SK-N-SH treated with all-trans-retinoic acid at 6 μM for 48 hours (cell line): ENCODE measurements around the gene PIK3CB.
"Not testable (repeated sequence)": the region's sequence is repeated elsewhere in the genome, so short reads cannot be mapped to it uniquely, and the experiment has no call there.

Source experiments
- ATAC-seq: fragments of 200-7000 bp; cut with Tn5 transposase; 3 replicates; pipeline ENCODE4 v1.9.1; 2020; ENCODE audit warnings: mild to moderate bottlenecking, moderate library complexity
- ARNTL ChIP-seq: fragments of 450-650 bp; formaldehyde crosslinking; IDR thresholded peaks from 2 replicates; pipeline ENCODE4 v1.5.0; 2020; ENCODE audit warnings: low read depth, mild to moderate bottlenecking, moderate library complexity, borderline replicate concordance
- BACH2 ChIP-seq: fragments of 250-450 bp; sonication (Bioruptor Pico); IDR thresholded peaks from 2 replicates; pipeline ENCODE4 v1.9.0; 2021; ENCODE audit warnings: mild to moderate bottlenecking, borderline replicate concordance
- CREB5 ChIP-seq: fragments of 250-450 bp; sonication (Bioruptor Pico); IDR thresholded peaks from 2 replicates; pipeline ENCODE4 v1.5.1; 2020; ENCODE audit warnings: low read depth, mild to moderate bottlenecking, moderate library complexity
- CSRNP3 ChIP-seq: fragments of 250-450 bp; sonication (Bioruptor Pico); IDR thresholded peaks from 2 replicates; pipeline ENCODE4 v1.5.1; 2021; ENCODE audit warnings: mild to moderate bottlenecking, moderate library complexity
- ESRRG ChIP-seq: fragments of 250-450 bp; sonication (Bioruptor Pico); IDR thresholded peaks from 2 replicates; pipeline ENCODE4 v1.6.1; 2021; ENCODE audit warnings: mild to moderate bottlenecking
- GLIS3 ChIP-seq: fragments of 250-450 bp; sonication (Bioruptor Pico); IDR thresholded peaks from 2 replicates; pipeline ENCODE4 v1.5.0; 2020; ENCODE audit warnings: mild to moderate bottlenecking, moderate library complexity
- ISL1 ChIP-seq: fragments of 250-450 bp; sonication (Bioruptor Pico); IDR thresholded peaks from 2 replicates; pipeline ENCODE4 v2.1.2; 2022; ENCODE audit warnings: mild to moderate bottlenecking, moderate library complexity
- OSR1 ChIP-seq: fragments of 250-450 bp; sonication (Bioruptor Pico); IDR thresholded peaks from 2 replicates; pipeline ENCODE4 v1.8.0; 2022; ENCODE audit warnings: moderate library complexity, mild to moderate bottlenecking, inconsistent platforms
- PATZ1 ChIP-seq: fragments of 250-450 bp; sonication (Bioruptor Pico); IDR thresholded peaks from 2 replicates; pipeline ENCODE4 v1.8.0; 2020; ENCODE audit warnings: mild to moderate bottlenecking, moderate library complexity, borderline replicate concordance
- POU6F1 ChIP-seq: fragments of 250-450 bp; sonication (Bioruptor Pico); IDR thresholded peaks from 2 replicates; pipeline ENCODE4 v1.8.0; 2021; ENCODE audit warnings: low read depth, mild to moderate bottlenecking, moderate library complexity, borderline replicate concordance
- PPARA ChIP-seq: fragments of 250-450 bp; sonication (Bioruptor Pico); IDR thresholded peaks from 2 replicates; pipeline ENCODE4 v1.5.0; 2020; ENCODE audit warnings: mild to moderate bottlenecking, borderline replicate concordance
- RARB ChIP-seq: fragments of 250-450 bp; sonication (Bioruptor Pico); IDR thresholded peaks from 2 replicates; pipeline ENCODE4 v1.8.0; 2021; ENCODE audit warnings: mild to moderate bottlenecking, moderate library complexity
- SNAI2 ChIP-seq: fragments of 250-450 bp; sonication (Bioruptor Pico); IDR thresholded peaks from 2 replicates; pipeline ENCODE4 v1.5.0; 2020; ENCODE audit warnings: mild to moderate bottlenecking, moderate library complexity
- TOX ChIP-seq: fragments of 250-450 bp; sonication (Bioruptor Pico); IDR thresholded peaks from 2 replicates; pipeline ENCODE4 v1.8.0; 2021; ENCODE audit warnings: mild to moderate bottlenecking, moderate library complexity, borderline replicate concordance
- TSHZ2 ChIP-seq: fragments of 250-450 bp; sonication (Bioruptor Pico); IDR thresholded peaks from 2 replicates; pipeline ENCODE4 v1.5.0; 2020; ENCODE audit warnings: mild to moderate bottlenecking, moderate library complexity
- ZC3H10 ChIP-seq: fragments of 250-450 bp; sonication (Bioruptor Pico); IDR thresholded peaks from 2 replicates; pipeline ENCODE4 v1.5.1; 2021; ENCODE audit warnings: mild to moderate bottlenecking, moderate library complexity
- ZFP3 ChIP-seq: fragments of 250-450 bp; sonication (Bioruptor Pico); IDR thresholded peaks from 2 replicates; pipeline ENCODE4 v1.5.0; 2020; ENCODE audit warnings: mild to moderate bottlenecking, moderate library complexity
- ZFP30 ChIP-seq: fragments of 450-650 bp; formaldehyde crosslinking; IDR thresholded peaks from 2 replicates; pipeline ENCODE4 v1.5.0; 2022; ENCODE audit warnings: mild to moderate bottlenecking, moderate library complexity
- ZNF565 ChIP-seq: fragments of 450-650 bp; formaldehyde crosslinking; conservative IDR thresholded peaks from 2 replicates; pipeline ENCODE4 v1.5.0; 2020; ENCODE audit warnings: low read depth, mild to moderate bottlenecking, moderate library complexity
- ZNF70 ChIP-seq: fragments of 450-650 bp; formaldehyde crosslinking; IDR thresholded peaks from 2 replicates; pipeline ENCODE4 v1.5.0; 2020; ENCODE audit warnings: mild to moderate bottlenecking, moderate library complexity
- ZNF8 ChIP-seq: fragments of 450-650 bp; formaldehyde crosslinking; IDR thresholded peaks from 2 replicates; pipeline ENCODE4 v1.5.0; 2020; ENCODE audit warnings: mild to moderate bottlenecking, moderate library complexity

Gene PIK3CB

GRCh38 chr3:138785951-138786350 is 48.8 kb downstream of the PIK3CB start (continued):
- TF ChIP-seq CSRNP3 (CRISPR knock-in tag) (no peak), ZNF565 (CRISPR knock-in tag) (no peak), TSHZ2 (no peak), CREB5 (CRISPR knock-in tag) (no peak), GLIS3 (no peak), ISL1 (CRISPR knock-in tag) (no peak)

- ATAC-seq: not testable (repeated sequence)
Observed at GRCh38 chr3:138785362-138785857, 49.3 kb downstream of the PIK3CB start.

GRCh38 chr3:138782755-138783154 is 52.0 kb downstream of the PIK3CB start:
- TF ChIP-seq PPARA (CRISPR knock-in tag) (no peak), ZNF70 (CRISPR knock-in tag) (no peak), TSHZ2 (no peak), CSRNP3 (CRISPR knock-in tag) (no peak), PATZ1 (no peak), CREB5 (CRISPR knock-in tag) (no peak), OSR1 (CRISPR knock-in tag) (no peak), SNAI2 (CRISPR knock-in tag) (no peak), ZC3H10 (CRISPR knock-in tag) (no peak), RARB (no peak), TOX (CRISPR knock-in tag) (no peak), ESRRG (no peak), ZFP30 (CRISPR knock-in tag) (no peak), ZFP3 (CRISPR knock-in tag) (no peak), ZNF565 (CRISPR knock-in tag) (no peak), POU6F1 (CRISPR knock-in tag) (no peak), ZNF8 (CRISPR knock-in tag) (no peak), ARNTL (CRISPR knock-in tag) (no peak), ISL1 (CRISPR knock-in tag) (no peak), BACH2 (CRISPR knock-in tag) (no peak)
- no peak for ATAC-seq
